Central memory CD4-positive, alpha-beta T cell (primary cell): ENCODE measurements around the gene AMPD1.

Experiments
- DNase-seq: peaks from one replicate; pipeline ENCODE4 v3.0.0; 2022
- total RNA-seq, 3 experiments: gene quantifications; one replicate each; lab custom pipeline; 2026; lab: John Stamatoyannopoulos, UW

Gene AMPD1
- total RNA-seq: 0 to 0.39 (median 0.04) reads per million in 3 experiments

DNA sequence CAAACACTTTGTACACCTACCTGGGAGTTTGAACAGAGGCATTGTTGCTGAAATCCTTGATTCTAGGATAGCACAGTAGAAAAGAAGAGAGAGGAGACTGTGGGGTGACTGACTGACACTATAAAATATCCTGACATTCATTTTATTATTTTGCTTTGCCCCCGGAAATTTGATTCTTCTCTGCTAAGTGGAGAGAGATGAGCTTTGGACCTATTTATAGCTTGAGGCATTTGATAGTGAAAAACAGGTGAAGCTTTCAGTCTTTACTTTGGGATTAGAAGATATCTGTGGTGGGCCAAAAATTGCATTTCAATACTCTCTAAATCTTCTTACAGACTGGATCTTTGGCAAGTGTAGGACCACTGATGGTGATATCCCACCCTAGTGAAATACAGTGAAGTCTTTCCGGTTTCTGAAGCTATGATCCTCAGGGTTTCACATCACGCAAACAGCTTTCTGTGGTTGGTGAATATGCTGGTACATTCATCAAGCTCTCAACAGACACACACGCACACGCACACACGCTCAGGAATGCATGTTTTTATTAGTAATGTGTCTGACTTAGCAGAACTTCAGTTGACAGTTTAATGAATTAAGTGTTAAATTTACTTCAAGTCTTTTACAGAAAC is at the start of gene AMPD1:
Gene AMPD1 (minus strand): TSS at position 117 of the 629 bp plus-strand sequence. CDS start 75 bp downstream, at position 42.
- DNase-seq: no peak

DNA sequence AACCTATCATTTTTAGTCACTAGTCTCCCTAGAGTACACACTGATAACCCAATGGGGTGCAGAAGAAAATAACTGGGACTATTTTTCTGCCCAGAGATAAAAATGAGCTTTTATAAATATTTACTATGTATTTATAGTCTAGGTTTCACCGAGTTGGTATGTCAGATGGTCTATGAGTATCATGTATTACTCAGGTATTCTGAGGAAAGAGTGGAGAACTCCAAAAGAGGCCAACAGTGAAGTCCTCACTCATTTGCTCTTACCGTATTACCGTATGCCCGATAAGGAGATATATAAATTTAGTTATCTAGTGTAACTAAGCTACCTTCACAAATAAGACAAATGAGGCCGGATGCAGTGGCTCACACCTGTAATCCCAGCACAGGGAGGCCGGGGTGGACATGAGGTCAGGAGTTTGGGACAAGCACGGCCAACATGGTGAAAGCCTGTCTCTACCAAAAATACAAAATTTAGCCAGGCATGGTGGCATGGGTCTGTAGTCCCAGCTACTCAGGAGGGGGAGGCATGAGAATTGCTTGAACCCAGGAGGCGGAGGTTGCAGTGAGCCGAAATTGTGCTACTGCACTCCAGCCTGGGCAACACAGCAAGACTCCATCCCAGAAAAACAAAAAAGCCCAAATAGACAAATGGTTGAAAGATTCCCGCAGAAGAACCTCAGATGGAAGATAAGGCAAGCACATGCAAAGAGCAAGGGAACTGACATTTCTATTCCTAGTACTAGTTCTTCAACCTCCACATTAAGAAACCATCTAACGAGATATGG is 46.8 kb upstream of the AMPD1 start:
- DNase-seq: no peak

- DNase-seq: no peak
These were observed 45.0 kb upstream of the AMPD1 start for GRCh38 chr1:114740331-114740730.

- DNase-seq: no peak
These were observed 42.0 kb upstream of the AMPD1 start for GRCh38 chr1:114737314-114737849.

DNA sequence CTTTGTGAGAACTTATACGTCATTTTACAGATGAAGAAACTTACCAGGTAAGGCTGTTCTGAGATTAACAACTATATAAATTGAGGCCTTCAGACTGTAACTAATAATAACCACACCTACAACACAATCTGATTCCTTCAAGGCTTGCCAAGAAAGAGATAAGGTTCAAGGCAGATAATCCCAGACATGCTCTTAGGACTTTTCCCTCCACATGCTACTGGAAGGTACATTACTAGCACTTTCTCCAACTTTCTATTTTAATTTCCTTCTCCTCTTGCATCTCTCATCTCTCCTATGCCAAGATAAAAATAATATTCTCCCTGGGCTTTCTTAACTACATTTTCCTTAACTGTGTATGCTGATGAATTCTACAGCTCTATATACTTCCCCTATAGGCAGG is 40.1 kb upstream of the AMPD1 start:
- DNase-seq: no peak

GRCh38 chr1:114729782-114730181 is 34.4 kb upstream of the AMPD1 start:
- DNase-seq: no peak

- DNase-seq: no peak
These were observed 33.2 kb upstream of the AMPD1 start for GRCh38 chr1:114728553-114728952.

GRCh38 chr1:114725230-114725629 is 29.9 kb upstream of the AMPD1 start:
- DNase-seq: no peak

DNA sequence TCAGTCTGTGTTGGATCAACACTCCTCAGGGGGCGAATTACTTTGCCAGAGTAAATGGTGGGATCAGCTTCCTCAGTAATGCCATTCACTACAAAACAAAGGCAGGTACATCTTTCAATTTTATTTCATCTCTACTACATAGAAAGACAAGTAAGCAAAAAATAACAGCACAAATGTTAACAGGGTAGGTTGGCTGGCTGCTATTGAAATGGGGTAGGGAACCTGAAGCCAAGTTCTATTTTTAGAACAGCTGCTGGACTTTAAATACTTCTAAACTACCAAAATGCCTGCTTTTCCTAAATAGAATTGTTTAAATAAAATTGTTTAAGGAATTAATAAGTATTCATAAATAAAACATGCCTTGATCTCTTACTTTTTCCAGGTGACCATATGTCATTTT is 28.6 kb upstream of the AMPD1 start:
- no peak for DNase-seq

- DNase-seq: no peak
These were observed 28.1 kb upstream of the AMPD1 start for GRCh38 chr1:114723457-114723856.

DNA sequence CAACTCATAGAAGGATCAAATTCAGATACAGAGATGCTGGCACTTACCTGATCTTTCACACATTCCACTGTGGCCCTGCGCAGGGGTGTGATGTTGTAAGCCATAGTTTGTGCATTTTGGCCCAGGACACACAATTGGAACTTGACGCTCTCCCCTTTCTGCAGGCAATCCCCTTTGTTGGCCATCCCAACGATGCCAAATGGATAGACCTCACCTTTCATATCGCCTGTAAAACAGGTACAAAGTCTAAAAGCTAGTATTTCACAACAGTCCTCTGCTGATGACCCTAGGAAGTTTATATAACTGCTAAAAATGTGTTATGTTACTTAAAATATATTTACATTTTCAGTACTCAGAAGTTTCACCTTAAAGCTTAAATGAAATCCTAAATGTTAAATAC is 25.1 kb upstream of the AMPD1 start:
- no peak for DNase-seq

DNA sequence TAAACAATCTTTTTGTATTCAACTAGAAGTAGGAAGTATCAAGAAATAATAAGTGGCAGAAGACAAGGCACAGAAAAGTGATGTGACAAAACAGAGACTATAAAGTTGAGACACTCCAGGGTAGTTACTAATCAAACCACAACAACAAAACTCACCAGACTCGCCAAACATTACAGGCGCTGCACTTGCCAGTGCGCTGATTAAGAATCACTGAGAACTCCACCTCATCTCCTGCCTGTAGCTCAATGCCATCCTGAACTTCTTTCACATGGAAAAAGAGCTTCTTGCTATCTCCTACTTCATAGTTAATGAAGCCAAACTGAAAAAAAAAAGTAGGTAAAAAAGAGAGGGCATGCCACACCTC is 24.1 kb upstream of the AMPD1 start:
- no peak for DNase-seq

- DNase-seq: no peak
These were observed 23.5 kb upstream of the AMPD1 start for GRCh38 chr1:114718661-114719423.

GRCh38 chr1:114716304-114717170 is 21.2 kb upstream of the AMPD1 start, which contains the start of gene NRAS:
NRAS (minus strand) TSS chr1:114716771; CDS start chr1:114716160, 611 bp downstream.
- DNase-seq: peak; percentile 93

GRCh38 chr1:114715952-114716303 is 20.6 kb upstream of the AMPD1 start:
- DNase-seq: no peak

DNA sequence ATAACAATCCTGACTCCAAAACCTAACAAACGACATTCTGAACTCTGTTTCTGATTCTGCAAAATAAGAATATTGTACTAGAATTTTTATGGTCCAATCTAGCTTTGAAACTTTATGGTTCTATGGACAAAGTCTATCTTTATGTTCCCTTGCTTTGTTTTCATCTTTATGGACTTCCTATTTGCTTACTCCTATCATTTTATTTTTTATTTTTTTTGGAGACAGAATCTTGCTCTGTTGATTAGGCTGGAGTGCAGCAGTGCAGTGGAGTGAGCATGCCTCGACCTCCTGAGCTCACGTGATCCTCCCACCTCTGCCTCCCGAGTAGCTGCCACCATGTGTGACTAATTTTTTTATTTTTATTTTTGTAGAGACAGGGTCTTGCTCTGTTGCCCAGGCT is 17.6 kb upstream of the AMPD1 start:
- no peak for DNase-seq

DNA sequence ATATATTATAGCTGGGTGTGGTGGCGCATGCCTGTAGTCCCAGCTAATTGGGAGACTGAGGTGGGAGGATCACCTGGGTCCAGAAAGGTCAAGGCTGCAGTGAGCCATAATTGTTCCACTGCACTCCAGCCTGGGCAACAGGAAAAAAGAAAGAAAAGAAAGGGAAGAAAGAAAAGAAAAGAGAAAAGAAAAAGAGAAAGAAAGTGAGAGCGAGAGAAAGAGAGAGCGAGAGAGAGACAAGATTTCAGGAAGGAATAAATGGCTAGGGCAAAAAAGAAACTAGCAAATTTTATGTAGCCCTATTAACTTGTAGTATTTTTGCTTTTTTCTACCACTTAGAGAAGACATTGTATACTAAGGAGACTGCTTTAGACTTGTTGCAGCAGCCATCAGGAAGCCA is 15.0 kb upstream of the AMPD1 start:
- DNase-seq: no peak

DNA sequence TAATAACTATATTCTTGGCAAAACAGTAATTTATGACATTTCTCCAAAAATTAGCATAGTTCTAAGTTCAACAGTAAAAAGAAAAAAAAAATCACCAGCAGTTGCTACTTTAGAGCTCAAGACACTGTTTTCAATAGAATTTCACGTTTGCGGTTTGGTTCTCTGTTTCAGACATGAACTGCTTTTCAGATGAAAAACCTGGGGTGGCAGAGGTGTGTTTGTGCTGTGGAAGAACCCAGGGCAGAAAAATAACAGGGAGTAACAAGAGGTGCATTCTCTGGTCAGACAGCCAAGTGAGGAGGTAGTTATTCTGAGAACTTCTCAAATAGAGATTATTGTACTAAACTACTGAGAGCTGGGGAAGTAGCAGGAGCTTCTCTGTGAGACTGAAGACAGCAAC is 12.3 kb upstream of the AMPD1 start:
- DNase-seq: no peak

DNA sequence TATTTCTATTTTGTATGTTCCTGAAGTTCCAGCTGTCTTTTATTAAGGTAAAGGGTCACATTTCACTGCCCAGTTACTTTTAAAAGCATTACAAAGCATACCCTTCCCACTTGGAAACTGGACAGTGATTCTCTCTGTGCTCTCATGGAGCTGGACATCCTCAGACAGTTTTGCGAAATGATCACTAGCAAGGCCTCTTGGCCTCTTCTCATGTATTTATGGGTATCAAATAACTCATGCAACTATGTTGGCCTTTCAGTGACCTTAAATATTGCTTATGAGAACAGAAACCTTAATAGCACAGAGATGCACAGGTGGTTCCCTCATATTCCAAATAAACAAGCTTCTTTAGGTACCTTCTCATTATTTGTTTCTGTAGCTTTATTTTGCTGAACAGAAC is 7.9 kb upstream of the AMPD1 start:
- no peak for DNase-seq

GRCh38 chr1:114702737-114703136 is 7.4 kb upstream of the AMPD1 start:
- DNase-seq: no peak

- DNase-seq: no peak
These were observed 6.6 kb upstream of the AMPD1 start for GRCh38 chr1:114701931-114702330.

- no peak for DNase-seq
These were observed 4.8 kb upstream of the AMPD1 start for GRCh38 chr1:114700036-114700600.
